ENCODE results near the gene SAP130. TPM values are rescaled to one million over a fixed set of nuclear protein-coding genes. Genes with fewer than 3 reads are reported as not detected.
A peak's percentile ranks its signal among the peaks of the same experiment; 100 is the strongest.

The SAP130 gene
- total and polyA plus RNA-seq, 9 donors, result 4.5 to 17.2 (median 13.8) TPM

DNA sequence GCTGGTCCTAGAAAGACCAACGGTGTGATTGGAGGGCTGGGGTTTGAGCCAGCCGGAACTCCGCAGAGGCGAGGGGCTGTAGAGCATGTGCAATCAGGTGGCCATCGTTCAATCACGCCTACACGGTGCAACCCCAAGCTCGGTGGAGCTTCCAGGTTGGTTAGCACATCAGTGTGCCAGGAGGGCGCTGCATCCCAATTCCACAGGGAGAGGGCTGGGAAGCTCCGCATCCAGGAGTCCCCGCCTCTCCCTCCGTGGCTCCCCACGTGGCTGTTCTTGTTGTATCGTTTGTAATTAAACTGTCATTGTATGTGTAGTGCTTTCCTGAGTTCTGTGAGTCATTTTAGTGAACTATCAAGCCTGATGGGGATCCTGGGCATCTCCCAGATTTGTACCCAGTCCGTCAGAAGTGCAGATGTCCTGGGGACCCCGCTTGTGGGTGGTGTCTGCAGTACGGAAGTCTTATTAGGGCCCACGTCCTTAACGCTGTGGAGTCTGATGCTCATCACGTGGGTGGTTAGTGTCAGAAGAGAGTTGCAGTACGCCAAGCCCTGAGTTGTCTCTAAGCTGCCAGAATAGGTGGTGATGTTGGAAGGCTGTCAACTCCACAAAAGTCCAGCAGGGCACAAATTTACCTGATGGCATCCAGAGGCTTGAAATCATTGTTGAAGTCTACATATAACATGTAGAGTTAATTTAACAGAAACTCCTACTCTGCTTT lies 121.5 kb downstream of the SAP130 start:
- Histone ChIP-seq H3K27me3 (ENCODE audit: control insufficient read depth, insufficient read depth, low read length) (no peaks in the 10 kb centered on the region), H3K27ac (ENCODE audit: low read length) (no peak overlapping the region), H3K36me3 (ENCODE audit: control insufficient read depth, insufficient read depth, low read length) (no peaks in the 10 kb centered on the region), H3K4me3 (ENCODE audit: low read length) (no peak overlapping the region), H3K4me1 (ENCODE audit: control insufficient read depth, insufficient read depth, low read length) (no peaks in the 10 kb centered on the region), H3K9me3 (replicated peaks; ENCODE audit: control insufficient read depth, low read depth, low read length) (no peaks in the 10 kb centered on the region)
- 65% methylated on average over 12 of the region's 21 CpGs for WGBS (ENCODE audit: insufficient coverage)
- no peak for DNase-seq

DNA sequence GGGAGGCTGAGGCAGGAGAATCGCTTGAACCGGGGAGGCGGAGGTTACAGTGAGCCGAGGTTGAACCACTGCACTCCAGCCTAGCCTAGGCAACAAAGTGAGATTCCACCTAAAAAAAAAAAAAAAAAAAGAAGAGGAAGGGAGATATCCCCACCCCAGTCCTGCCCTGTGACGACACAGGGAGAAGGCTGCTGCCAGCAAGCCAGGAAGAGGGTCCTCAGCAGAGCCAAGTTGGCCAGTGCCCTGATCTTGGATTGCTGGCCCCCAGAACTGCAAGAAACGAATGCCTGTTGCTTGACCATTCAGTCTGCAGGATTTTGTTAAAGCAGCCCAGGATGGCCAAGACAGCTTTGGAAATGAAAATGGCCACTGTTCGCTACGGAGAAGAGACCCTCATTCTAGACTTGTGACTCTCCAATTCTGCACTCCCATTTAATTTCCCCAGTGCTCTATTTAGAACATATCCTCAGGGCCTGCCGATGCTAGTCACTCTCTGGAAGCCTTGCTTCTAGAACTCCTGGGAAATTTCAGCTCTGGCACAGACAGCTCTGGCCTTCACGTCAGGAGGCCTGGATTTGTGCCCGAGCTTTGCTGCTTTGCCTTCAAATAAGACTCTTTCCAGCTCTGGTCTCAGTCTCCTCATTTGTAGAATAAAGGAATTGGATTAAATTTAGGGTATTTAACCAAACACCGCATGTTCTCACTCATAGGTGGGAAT lies 126.4 kb downstream of the SAP130 start:
- H3K4me3 ChIP-seq (ENCODE audit: low read length), result no peak overlapping the region
- H3K27ac ChIP-seq (ENCODE audit: low read length), result peak overlapping the region; percentile 7
- DNase-seq, result peak; percentile 75

DNA sequence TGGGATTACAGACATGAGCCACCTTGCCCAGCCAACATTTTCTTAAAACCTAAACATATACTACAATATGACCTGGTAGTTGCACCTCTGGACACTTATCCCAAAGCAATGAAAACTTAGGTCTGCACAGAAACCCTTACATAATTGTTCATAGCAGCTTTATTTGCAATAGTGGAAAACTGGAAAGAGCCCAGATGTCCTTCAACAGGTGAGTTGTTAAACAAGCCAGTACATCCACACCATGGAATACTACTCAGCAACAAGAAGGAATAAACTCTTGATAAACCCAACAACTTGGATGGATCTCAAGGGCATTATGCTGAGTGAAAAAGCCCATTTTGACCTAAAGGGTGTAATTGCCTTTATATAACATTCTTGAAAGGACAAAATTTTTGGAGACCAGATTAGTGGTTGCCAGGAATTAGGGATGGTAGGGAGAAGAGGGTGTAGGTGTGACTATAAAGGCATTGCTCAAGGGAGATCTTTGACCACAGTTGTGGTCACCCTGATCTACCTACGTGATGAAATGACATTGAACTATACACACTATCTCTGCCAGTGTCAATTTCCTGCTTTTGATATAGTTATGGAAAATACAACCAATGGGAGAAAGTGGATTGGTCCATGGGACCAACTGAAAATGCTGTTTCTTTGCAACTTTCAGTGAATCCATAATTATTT lies 130.2 kb downstream of the SAP130 start:
- Histone ChIP-seq H3K9me3 (replicated peaks; ENCODE audit: control insufficient read depth, low read depth, low read length) (no peaks in the 10 kb centered on the region), H3K4me1 (ENCODE audit: control insufficient read depth, insufficient read depth, low read length) (no peaks in the 10 kb centered on the region), H3K4me3 (ENCODE audit: low read length) (no peak overlapping the region), H3K27ac (ENCODE audit: low read length) (no peak overlapping the region), H3K27me3 (ENCODE audit: control insufficient read depth, insufficient read depth, low read length) (no peaks in the 10 kb centered on the region), H3K36me3 (ENCODE audit: control insufficient read depth, insufficient read depth, low read length) (no peaks in the 10 kb centered on the region)
- WGBS (ENCODE audit: insufficient coverage), result no CpG with 5 or more reads among the region's 1 CpG
- DNase-seq, result no peak

More for the DNA sequence above, 126.4 kb downstream of the SAP130 start:
- Histone ChIP-seq H3K4me1 (ENCODE audit: control insufficient read depth, insufficient read depth, low read length) (no peaks in the 10 kb centered on the region), H3K9me3 (replicated peaks; ENCODE audit: control insufficient read depth, low read depth, low read length) (no peaks in the 10 kb centered on the region), H3K27me3 (ENCODE audit: control insufficient read depth, insufficient read depth, low read length) (no peaks in the 10 kb centered on the region), H3K36me3 (ENCODE audit: control insufficient read depth, insufficient read depth, low read length) (no peaks in the 10 kb centered on the region)
- WGBS (ENCODE audit: insufficient coverage), result 46% methylated on average over 4 of the region's 12 CpGs

DNA sequence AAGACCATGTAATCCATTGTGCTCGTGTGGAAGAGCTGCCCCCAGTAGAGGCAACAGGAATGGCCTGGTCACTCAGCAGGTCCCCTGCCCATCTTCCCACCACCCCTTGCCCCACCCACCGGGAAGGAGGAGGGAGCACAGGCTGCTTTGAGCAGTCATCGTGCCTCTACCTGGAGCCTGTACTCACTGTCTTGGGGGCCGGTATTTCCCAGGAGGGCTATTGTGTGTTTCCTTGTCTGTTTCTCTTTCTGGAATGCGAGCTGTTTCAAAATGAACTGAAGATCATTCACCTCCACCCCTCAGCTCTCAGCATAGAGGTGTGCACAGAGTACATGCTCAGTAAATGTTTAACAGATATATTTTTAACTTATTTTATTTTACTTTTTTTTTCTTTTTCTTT lies 134.4 kb downstream of the SAP130 start:
- no peak overlapping the region for H3K4me3 ChIP-seq (ENCODE audit: low read length)
- H3K27me3 ChIP-seq (ENCODE audit: control insufficient read depth, insufficient read depth, low read length), result no peaks in the 10 kb centered on the region
- peaks cover 5% of the 10 kb centered on the region for H3K4me1 ChIP-seq (ENCODE audit: control insufficient read depth, insufficient read depth, low read length)
- no peaks in the 10 kb centered on the region for H3K36me3 ChIP-seq (ENCODE audit: control insufficient read depth, insufficient read depth, low read length)
- no peaks in the 10 kb centered on the region for H3K9me3 ChIP-seq (replicated peaks; ENCODE audit: control insufficient read depth, low read depth, low read length)
- DNase-seq, result no peak
- no peak overlapping the region for H3K27ac ChIP-seq (ENCODE audit: low read length)
- 60% methylated on average over 1 of the region's 5 CpGs for WGBS (ENCODE audit: insufficient coverage)

DNA sequence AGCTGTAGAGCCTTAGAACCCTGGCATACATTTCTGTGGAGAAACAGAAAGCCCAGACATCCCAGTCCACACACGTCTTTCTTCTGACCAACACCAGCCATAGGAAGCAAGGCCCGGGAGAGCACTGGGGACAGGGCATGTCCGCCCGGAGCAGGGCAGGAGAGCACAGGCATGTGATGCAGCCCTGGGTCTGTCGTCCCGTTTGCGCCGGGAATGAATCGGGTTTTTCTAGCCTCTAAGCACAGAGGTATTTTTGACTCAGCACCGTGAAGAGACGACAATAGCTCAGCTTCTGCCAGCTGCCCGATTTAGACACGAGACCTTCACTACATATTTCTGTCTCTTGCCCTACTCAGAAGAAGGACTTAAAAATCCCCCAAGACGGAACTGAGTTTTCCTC lies 134.8 kb downstream of the SAP130 start:
- Histone ChIP-seq H3K4me1 (ENCODE audit: control insufficient read depth, insufficient read depth, low read length) (peaks cover 5% of the 10 kb centered on the region), H3K9me3 (replicated peaks; ENCODE audit: control insufficient read depth, low read depth, low read length) (no peaks in the 10 kb centered on the region), H3K27ac (ENCODE audit: low read length) (no peak overlapping the region), H3K4me3 (ENCODE audit: low read length) (no peak overlapping the region), H3K36me3 (ENCODE audit: control insufficient read depth, insufficient read depth, low read length) (no peaks in the 10 kb centered on the region), H3K27me3 (ENCODE audit: control insufficient read depth, insufficient read depth, low read length) (no peaks in the 10 kb centered on the region)
- 83% methylated on average over 10 of the region's 14 CpGs for WGBS (ENCODE audit: insufficient coverage)
- DNase-seq, result no peak

DNA sequence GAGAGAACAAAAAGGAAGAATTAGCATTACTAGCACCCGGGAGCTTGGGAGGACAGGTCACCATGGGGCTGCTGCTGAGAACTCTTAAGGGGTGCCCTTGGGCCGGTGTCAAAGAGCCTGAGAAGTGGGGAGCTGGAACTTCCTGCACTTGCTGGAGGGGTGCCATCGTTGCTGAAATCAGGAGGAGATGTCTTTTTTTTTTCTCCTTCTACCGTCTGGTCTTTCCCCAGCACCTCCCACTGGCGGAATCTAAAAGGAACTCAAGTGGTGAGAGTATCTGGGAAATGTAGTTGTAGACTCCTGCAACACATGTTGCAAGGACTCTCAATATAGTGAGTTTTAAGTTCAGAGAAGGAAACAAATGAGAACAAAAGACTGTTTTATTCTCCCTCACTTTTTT lies 136.0 kb downstream of the SAP130 start:
- 83% methylated on average over 1 of the region's 5 CpGs for WGBS (ENCODE audit: insufficient coverage)
- H3K36me3 ChIP-seq (ENCODE audit: control insufficient read depth, insufficient read depth, low read length), result no peaks in the 10 kb centered on the region
- no peak overlapping the region for H3K4me3 ChIP-seq (ENCODE audit: low read length)
- H3K27me3 ChIP-seq (ENCODE audit: control insufficient read depth, insufficient read depth, low read length), result no peaks in the 10 kb centered on the region
- peaks cover 12% of the 10 kb centered on the region for H3K4me1 ChIP-seq (ENCODE audit: control insufficient read depth, insufficient read depth, low read length)
- peak; percentile 16 for DNase-seq
- peak overlapping the region; percentile 20 for H3K27ac ChIP-seq (ENCODE audit: low read length)
- H3K9me3 ChIP-seq (replicated peaks; ENCODE audit: control insufficient read depth, low read depth, low read length), result no peaks in the 10 kb centered on the region

Other genes with a start within 250 kb of the SAP130 start
- gene WDR33, start 216.9 kb downstream of the SAP130 start, total RNA-seq, result 36.4 TPM
- gene WDR33, start 216.9 kb downstream of the SAP130 start, polyA plus RNA-seq (ENCODE audit: insufficient read depth in 1 of 8, insufficient read length in 8 of 8, low replicate concordance in 1 of 8), result 10 to 100 TPM; 25.6 to 30.4 (median 28.7) TPM
- gene POLR2D, start 169.9 kb downstream of the SAP130 start, total RNA-seq, result 26.9 TPM
- 10 to 100 TPM; 37.3 to 51.7 (median 44.8) TPM for gene POLR2D, start 169.9 kb downstream of the SAP130 start, polyA plus RNA-seq (ENCODE audit: insufficient read depth in 1 of 8, insufficient read length in 8 of 8, low replicate concordance in 1 of 8)
- 9.4 TPM for gene AMMECR1L, start 142.1 kb downstream of the SAP130 start, total RNA-seq
- 10 to 100 TPM; 12.4 to 21.2 (median 14.7) TPM for gene AMMECR1L, start 142.1 kb downstream of the SAP130 start, polyA plus RNA-seq (ENCODE audit: insufficient read depth in 1 of 8, insufficient read length in 8 of 8, low replicate concordance in 1 of 8)
- gene UGGT1, start 63.1 kb upstream of the SAP130 start, total RNA-seq, result 28.8 TPM
- 10 to 100 TPM; 16.2 to 36.0 (median 29.0) TPM for gene UGGT1, start 63.1 kb upstream of the SAP130 start, polyA plus RNA-seq (ENCODE audit: insufficient read depth in 1 of 8, insufficient read length in 8 of 8, low replicate concordance in 1 of 8)